ENCODE measurements around the gene EPHA1.
"Not testable (repeated sequence)": the region's sequence is repeated elsewhere in the genome, so short reads cannot be mapped to it uniquely, and the experiment has no call there.

Gene EPHA1

GRCh38 chr7:143402233-143402632 is 6.4 kb downstream of the EPHA1 start:
- DNase-seq (ENCODE audit: low read depth): not testable (repeated sequence)

GRCh38 chr7:143401265-143401664 is 7.4 kb downstream of the EPHA1 start:
- no peak for DNase-seq (ENCODE audit: low read depth)

DNA sequence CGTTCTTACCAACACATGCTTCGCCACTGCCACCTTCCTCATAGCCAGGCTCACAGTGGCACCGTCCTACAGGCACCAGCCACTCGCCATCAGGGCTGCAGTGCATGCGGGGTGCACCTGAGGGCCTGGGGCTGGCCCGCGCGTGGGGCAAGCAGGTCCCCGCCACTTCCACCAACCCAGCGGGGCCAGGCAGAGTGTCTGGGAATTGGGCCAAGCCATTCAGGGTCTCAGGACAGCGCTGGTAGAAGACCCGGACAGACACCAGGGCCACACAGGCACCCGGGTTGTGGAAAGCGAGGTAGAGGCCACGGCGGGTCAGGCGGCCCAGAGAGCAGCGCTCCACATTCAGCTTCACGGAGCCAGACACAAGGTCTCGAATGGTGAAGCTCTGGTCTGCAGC is 9.0 kb downstream of the EPHA1 start:
- no peak for DNase-seq (ENCODE audit: low read depth)

DNA sequence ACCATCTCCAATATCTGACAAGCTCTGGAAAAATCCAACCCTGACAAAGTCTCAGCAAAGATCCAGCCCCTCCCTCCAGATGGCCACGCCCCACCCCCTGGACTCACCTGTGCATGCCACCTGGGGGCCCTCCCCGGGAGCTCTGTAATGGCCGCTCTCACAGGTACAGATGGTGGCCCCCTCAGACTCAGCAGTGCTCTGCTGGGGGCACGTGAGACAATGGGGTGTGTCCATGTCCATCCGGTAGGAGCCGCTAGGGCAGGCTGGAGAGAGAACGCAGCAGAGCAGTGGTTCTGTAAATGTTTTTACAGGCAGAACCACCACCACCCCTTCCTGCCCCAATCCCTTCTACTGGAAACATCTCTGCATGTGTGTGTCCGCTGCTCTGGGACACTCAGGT is 9.5 kb downstream of the EPHA1 start:
- DNase-seq (ENCODE audit: low read depth): no peak

DNA sequence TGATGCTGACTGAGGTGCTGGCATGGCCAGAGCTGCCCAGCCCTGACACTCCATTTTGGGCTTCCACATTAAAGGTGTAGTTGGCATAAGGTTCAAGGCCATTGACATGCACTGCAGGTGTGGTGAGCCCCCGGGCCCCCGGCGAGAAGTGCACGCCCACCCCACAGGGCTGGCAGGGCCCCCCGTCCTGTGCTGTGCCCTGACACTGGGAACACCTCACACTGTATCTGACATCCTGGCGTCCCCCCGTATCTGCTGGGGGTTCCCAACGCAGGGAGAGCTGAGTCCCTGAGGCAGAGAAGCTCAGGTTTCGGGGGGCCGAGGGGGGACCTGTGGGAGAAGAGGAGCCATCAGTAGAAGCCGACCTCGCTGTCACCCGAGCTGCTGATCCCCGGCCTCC is 10.0 kb downstream of the EPHA1 start:
- DNase-seq (ENCODE audit: low read depth): no peak

- no peak for DNase-seq (ENCODE audit: low read depth)
Measured at GRCh38 chr7:143397710-143398530, 10.7 kb downstream of the EPHA1 start.

DNA sequence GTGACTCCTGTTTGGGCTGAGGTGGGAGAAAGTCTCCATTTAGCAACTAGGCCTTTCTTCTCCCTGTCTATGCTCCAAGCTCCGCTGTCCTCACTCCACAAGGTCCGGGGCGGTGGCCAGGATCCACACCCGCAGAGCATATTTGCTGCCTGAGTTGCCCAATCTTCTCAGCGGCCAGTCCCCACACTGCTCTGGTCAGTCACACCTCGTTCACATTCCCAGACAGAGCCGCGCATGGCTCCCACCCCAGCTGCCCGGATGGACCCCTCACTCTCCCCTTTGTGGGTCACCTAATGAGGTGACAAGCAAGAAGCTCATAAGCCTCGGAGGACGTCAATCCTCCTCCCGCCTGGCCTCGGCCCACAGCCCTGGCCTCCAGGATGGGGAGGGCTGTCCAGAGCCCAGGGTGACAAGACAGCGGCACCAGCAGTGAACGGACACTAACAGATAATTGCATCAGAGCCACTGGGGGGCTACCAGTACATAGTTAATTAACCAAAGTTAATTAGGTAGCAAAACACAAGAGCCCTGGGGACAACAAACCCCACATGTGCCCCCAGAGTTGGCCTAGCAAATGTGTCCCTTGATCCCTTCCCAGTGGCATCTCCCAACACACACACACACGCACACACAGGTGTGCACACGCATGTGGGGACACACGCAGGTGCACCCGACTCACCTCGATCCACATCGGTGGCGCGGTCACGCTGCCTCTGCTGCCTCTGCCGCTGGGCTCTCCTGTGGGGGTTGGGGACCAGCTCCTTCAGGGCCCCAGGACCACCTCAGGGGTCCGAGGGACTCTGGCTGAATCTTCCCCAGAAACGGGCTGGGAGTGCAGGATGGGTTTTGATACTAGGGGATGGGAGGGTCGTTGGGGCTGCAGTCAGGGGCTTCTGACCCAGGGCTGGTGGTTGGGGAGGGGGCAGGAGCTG is 11.8 kb downstream of the EPHA1 start:
- DNase-seq (ENCODE audit: low read depth): no peak

- no peak for DNase-seq (ENCODE audit: low read depth)
Measured at GRCh38 chr7:143396182-143396581, 12.5 kb downstream of the EPHA1 start.

DNA sequence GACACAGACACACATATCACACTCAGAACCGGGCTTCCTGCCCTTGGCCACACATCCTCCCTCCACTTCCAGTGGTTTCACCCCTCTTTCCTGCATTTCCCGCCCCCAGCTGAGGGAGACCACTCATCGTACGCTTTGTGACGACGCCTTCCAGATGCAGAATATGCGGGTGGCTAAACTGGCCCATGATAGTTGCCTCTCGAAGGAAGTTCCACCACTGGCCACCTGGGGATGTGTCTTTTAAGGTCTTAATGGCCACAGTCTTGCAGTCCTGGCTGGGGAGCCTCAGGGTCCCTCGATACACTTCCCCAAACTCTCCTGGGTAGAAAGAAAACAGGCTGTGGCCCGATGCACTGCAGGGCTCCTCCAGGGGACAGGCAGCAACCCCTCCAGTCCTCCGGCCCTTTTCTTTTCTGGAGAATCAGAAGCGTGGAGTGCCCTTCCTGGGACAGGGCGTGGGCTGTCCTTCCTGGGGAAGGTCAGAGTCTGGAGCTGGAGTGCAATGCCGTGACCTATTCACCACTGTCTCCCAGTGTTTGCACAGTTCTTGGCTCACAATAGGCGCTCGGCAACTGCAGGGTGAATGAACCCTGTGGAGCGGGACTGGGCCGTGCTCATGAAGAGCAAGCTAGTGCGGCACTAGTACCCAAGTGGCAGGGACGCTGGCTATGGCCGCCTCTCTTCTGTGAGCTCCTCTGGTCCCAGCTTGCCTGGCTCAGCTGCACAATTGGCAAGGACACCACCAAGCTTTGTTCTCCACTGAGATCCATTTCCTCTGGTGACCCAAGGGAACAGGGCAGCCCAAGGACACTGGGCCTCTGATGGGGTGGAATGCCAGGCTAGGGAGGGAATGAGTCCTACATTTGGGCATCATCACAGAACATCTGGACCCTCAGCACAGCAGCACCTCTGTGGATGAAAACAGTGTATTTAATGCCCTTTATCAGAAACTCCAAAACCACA is 13.2 kb downstream of the EPHA1 start:
- DNase-seq (ENCODE audit: low read depth): no peak

DNA sequence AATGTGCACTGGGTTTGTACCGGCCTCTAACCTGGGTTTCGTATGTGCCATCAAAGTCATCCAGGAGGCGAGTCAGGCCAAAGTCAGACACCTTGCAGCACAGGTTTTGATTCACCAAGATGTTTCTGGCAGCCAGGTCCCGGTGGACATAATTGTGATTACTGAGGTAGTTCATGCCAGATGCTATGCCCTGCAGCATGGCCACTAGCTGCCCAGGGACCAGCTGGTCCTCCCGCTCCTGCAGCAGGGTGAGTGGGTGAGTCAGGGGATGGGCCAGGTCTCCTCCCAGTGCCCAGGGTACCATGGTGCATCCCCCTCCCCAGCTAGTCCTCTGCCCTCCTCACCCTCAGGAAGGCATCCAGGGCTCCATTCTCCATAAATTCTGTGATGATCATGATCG is 13.9 kb downstream of the EPHA1 start:
- no peak for DNase-seq (ENCODE audit: low read depth)

DNA sequence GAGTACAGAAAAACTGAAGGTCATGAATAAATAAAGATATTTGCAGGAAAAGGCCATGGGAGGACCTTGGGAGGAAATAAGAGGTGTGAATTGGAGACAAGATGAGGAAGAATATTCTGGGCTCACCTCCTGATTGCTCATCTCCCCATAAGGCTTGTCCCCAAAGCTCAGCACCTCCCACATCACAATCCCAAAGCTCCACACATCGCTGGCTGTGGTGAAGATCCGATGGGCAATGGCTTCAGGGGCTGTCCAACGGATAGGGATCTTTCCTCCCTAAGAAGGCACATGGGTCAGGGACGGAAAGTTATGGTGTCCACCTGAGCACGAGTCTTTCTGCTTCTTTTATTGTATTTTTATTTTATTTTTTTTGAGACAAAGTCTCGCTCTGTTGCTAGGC is 14.6 kb downstream of the EPHA1 start:
- DNase-seq (ENCODE audit: low read depth): no peak

DNA sequence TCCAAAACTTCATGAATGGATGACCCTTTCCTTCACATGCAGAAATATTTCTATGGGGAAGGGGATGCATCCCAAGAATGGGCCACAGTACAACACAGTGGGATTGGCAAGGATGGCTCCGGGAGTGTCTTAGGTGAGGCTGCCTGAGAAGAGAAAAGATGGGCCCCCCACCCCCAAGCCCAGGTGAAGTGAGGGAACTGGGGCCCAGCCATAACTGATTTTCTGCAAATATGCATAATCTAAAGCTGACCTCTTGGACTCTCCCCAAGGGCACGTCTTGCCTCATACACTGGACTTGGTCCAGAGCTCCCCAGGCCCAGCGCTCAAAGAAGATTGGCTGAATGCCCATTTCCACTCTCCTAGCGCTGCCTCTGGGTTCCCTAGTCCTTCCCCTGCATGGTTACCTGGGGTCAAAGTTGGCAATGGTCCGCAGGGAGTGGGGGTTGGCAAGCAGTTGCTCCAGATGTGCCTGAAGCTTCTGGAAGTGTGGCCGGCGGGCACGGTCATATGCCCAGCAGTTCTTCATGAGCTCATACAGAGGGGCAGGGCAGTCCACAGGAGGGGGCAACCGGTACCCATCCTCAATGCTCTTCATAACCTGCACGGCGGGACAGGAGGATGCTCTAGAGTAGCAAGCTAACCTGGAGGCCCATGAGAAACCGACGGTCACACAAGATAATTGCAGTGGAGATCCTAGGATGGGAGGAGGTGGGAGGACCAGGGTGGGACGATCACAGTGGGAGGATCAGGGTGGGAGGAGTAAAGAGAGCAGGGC is 15.2 kb downstream of the EPHA1 start:
- DNase-seq (ENCODE audit: low read depth): no peak

DNA sequence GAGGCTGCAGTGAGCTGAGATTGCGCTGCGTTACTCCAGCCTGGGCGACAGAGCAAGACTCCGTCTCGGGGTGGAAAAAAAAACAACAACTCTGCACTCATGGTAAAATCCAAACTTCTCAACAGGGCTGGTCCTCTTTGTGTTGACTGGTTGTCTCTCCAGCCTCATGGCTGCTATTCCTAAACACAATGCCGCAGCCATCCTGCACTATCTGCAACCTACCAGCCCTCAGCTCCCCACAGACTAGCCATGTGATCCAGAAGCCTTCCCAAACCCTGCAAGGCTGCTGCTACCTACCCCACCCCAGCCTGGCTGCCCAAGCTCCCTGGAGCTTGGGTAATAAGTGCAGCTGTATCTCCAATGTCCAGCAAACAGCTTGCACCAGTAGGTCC is 15.8 kb downstream of the EPHA1 start:
- no peak for DNase-seq (ENCODE audit: low read depth)

- DNase-seq (ENCODE audit: low read depth): not testable (repeated sequence)
Measured at GRCh38 chr7:143392427-143392826, 16.2 kb downstream of the EPHA1 start.

- no peak for DNase-seq (ENCODE audit: low read depth)
Measured at GRCh38 chr7:143391462-143392404, 16.9 kb downstream of the EPHA1 start.

DNA sequence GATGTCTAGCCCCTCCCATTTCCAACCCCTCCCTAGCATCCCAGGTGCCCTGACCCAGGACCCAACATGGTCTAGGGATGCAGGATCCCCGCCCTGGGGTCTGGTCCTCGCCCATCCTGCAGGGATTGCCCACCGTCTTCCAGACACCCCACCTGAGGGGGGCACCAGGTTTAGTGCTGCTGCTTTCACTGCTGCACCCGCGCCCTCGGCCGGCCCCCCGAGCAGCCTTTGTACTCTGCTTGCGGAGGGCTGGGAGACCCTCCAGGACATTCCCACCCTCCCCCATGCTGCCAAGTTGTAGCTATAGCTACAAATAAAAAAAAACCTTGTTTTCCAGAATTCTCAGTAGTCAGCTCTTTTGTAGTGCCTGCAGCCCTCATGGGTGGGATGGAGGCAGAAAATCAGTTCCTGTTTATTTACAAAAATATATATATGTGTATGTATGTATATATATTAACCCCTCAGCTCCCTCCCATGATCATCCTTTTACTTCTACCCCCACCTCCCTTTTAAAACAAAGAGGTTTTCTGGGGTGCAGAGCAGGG is 17.8 kb downstream of the EPHA1 start:
- no peak for DNase-seq (ENCODE audit: low read depth)

- DNase-seq (ENCODE audit: low read depth): no peak
Measured at GRCh38 chr7:143390104-143390772, 18.4 kb downstream of the EPHA1 start.

DNA sequence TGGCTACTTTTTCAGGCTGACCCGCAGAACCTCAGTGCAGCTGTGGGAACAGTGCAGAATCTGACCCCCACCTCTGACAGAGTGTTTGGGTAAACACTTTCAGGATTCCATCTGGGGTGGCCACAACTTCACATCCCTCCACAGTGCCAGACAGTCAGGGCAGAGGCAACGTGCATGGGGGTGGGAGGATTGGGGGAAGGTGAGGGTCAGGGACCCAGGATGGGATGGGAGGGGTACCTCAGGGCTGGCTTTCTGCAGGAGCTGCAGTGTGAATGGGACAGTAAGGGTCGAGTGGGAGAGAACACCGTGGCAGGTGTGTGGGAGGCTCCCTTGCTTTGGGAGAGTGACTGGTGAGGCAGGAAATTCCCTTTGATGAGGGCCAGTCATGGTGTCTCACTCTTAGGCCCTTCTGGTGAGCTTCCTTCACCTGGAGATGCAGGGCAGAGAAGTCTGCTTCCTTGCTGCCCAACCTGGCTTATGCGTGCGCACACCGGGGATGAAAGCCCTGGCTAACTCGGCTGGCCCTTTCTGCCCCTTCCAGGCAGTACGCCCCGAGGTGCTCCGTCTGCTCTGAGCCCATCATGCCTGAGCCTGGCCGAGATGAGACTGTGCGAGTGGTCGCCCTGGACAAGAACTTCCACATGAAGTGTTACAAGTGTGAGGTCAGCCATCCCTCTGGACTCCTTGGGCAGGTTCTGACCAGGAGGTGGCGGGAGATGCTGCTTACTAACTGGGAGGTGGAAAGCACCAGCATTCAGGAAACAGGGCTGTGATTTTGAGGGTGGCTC is 19.1 kb downstream of the EPHA1 start:
- DNase-seq (ENCODE audit: low read depth): no peak
